ENCODE data around the gene ACP7.

Gene ACP7

DNA sequence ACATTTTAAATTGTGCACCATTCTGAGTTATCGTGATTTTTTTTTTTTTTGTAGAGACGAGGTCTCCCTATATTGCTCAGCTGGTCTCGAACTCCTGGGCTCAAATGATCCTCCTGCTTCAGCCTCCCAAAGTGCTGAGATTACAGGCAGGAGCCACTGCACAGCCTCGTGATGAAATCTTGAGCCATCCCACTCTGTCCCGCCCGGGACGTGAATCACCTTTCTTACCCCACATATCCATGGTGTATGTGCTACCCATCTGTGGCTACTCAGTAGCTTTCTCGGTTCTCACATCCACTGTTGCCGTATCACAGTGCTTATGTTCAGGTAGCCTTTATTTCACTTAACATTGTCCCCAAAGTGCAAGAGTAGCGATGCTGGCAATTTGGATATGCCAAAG, 67.9 kb downstream of the ACP7 start:
- no peak for DNase-seq

DNA sequence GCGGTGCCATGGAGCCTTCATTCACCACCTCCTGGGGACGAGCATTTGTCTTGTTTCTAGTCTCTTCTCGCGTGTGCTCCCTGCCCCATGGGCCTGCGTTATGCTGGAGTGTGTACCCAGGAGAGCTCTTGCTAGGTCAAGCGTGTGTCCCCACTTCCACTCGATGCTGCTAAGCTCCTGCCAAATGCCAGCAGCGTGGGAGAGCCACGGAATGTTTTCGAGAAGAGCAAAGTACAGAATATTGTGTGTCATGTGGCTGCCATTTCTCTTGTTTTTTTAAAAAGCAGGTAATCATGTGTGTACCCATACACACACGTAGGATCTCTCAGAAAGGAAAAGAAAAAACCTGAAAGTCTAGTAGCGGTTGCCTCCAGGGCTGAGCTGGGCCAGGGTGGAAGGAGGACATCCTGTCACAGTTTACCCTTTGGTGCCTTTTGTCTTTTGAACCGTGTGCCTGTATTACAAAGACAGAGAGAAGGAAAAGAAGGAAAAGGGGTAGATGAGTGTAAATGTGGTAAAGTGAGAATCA, 70.0 kb downstream of the ACP7 start:
- no peak for DNase-seq

DNA sequence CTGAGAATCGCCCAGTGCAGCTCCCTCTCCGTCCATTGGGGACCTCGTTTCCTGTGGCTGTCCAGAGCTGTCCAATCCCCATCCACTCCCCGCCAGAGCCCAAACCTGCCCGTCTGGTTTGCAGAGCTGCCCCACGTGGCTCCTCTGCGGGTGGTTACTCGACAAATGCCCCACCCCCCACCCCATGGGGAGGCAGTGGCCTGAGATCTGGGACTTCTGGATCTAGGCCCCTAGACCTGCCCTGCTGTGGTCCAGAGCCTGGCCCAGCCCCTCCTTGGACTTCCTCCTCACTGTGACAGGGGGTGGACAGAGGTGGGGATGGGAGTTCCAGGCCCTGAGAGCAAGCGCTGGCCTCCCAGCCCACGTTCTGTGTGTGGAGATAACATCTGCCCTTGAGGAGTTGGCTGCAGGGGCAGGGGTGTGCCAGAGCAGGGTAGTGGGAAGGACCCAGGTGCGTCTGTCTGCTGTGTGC, 70.5 kb downstream of the ACP7 start:
- DNase-seq = no peak

DNA sequence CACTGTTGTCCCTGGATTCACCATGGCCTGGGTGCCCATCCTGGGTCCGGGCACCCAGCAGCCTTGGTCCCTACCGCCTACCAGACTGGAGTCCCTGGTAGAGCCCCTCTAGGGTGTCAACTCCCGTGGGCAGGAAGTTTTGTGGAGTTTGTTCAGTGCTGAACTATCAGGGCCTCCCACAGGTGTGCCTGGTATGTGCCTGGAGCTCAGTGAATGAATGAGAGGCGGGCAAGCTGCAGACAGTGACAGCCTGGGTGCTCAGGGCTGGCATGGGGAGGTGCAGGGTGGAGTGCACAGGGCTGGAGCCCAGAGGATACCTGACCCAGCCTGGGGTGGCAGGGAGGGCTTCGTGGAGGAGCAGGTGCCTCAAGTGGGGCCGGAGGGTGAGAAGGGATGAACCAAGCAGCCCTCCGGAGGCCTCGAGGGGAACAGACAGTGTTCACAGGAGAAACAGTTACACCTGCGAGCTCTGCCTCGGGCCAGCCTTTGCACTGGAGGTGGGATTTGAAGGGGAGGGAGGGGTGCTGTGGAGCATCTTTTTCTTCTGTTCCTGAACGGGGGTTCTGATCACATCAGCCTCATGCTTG, 71.0 kb downstream of the ACP7 start:
- DNase-seq = no peak

DNA sequence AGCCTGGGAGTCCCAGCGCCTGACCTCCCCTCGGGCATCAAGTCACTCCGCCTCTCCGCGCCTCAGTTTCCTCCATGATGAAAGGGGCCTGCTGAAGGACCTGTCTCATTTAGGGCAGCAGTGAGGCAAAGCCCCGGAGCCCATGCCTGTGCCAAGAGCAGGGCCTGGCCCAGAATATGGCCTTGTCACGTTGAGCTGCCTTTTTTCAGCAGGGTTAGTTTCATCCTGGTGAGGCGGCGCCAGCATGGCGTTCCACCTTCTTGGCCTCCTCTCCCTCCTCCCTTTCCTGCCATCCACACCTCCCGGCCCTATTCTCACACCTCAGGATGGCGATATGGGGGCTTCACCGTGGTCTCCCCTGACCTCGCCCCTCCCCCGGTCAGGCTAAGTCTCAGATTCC, 71.6 kb downstream of the ACP7 start:
- no peak for DNase-seq

DNA sequence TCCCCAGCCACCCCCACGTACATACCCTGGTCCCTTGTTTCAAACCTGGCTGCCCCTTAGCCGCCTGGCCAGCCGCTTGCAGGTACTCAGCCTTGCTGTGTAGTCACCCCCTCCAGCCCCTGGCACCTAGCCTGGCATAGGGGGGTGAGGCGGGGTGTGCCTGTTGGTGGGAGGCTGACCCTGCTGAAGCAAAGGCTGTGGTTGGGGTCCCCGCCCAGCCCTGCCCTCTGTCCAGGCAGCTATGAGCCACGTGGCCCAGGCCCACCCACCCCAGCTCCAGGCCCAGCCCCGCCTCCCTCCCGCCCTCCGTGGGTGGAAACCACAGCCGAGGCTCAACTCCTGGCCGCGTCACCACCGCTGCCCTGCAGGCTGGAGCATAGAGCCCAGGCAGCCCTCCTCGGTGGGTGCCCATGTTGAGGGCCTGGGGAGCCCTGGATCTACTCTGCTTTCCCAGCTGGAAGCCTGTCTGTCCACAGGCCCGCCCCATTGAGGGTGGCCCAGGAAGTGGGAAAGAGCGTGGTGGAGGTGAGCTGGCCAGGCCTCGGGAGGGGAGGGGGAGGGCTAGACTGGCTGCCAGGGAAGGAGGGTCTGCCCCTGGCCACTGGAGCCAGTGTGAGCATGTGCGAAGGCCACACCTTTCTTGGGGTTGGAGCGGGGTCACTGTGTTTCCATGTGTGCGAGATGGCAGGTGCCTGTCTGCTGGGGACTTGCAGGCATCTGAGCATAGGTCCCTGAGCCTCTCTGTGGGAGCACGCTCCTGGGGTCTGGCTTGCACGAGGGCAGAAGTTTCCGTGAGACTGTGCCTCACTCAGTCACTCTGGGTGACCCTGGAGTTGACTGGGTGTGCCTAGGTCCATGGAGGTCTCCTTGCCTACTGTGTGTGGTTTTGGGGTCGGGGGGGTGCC, 72.4 kb downstream of the ACP7 start:
- no peak for DNase-seq

DNA sequence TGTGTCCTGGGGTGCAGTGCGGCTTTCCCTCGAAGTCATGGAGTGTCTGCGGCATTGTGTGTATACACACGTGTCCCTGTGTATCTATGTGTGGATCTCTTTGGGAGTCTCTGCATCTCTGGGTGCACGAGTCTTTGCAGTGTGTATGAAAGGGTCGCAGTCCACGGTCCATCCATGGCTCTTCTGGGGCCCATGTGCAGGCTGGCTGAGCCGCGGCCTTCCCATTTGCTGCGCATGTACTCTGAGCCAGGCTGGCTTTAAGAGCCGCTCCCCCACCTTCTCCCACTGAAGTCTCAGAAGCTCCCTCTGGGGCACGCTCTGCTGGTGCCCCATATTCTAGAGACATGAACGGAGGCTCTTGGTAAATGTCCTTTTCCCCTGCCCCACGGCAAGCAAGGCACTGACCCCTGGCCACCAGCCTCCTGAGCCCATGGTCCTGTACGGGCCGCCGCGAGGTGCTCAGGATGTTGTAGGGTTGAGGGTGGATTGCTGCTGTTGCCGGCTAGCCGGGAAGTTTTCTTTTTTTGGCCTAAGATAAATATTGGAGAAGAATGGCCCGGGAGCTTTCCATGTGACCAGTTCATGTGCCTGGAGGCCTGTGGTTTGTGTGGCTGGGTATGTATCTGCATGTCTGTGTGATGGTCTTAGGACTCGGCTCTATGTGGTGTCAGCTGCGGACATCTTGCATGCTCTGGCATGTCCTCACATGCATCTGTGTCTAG, 73.3 kb downstream of the ACP7 start:
- DNase-seq = no peak

DNA sequence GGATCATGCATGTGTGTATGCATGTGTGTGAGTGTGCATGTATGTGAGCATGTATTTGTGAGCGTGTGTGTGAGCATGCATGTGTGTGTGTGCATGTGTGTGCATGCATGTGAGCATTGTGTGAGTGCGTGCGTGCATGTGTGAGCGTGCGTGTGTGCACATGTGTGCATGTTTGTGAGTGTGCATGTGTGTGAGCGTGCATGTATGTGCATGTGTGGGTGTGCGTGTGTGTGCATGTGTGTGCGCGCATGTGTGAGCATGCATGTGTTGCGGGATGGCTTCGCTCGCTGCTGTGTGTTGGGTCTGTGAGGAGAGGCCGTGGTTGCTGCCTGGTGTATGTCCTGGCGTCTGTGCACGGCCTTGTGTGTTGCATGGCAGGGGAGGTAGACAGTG, 73.8 kb downstream of the ACP7 start:
- DNase-seq = no peak

DNA sequence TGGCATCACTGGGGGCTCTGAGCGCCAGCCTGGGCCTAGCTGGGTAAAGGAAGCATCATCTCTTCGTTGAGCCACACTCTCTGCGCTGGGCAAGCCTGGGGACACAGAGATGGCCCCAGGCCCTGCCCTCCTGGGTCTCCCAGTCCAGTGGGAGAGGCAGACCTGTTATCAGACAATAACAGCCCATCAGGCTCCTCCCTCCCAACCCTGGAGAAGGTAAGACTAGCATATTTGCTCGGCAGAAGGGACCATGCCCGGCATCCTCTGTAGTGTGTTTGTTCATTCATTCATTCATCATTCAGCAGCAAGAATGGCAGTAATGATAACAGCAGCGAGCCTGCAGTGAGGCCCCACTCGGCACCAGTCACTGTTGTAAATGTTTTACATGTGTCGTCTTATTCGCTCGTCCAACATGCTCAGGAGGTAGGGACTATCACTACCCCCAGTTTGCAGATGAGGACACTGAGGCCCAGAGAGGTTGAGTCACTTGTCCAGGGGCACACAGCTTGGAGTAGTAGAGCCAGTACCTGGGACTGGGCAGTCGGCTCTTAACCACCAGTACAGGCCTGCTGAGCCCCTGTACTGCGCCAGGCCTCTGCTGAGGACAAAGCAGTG, 74.6 kb downstream of the ACP7 start:
- no peak for DNase-seq

DNA sequence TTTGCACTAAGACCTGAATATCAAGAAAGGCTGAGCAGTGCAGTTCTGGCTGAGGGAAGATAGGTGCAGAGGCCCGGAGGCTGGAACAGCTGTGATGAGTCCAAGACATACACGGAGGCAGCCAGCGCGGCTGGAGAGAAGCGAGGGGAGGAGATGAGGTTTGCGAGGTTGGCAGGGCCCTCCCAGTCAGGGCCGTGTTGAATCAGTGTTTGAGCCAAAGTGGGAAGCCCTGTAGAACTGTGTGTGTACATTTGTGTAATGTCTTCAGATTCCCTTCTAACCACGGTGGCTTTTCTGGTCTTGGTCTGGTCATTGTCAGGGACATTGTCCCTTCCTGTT, 76.3 kb downstream of the ACP7 start:
- DNase-seq = no peak
